ENCODE data around the gene MYO1F.

DNA sequence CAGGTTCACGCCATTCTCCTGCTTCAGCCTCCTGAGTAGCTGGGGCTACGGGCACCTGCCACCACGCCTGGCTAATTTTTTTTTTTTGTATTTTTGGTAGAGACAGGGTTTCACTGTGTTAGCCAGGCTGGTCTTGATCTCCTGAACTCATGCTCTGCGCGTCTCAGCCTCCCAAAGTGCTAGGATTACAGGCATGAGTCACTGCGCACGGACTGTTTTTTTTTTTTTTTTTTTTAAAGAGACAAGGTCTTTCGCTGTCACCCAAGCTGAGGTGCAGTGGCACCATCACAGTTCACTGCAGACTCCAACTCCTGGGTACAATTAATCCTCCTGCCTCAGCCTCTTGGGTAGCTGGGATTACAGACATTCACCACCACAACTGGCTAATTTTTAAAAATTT, 41.5 kb upstream of the MYO1F start:
- TF ChIP-seq EZH2 (IDR thresholded peaks at IDR 0.05; ENCODE audit: low read length): no peak
- TF ChIP-seq, protein P1, sequence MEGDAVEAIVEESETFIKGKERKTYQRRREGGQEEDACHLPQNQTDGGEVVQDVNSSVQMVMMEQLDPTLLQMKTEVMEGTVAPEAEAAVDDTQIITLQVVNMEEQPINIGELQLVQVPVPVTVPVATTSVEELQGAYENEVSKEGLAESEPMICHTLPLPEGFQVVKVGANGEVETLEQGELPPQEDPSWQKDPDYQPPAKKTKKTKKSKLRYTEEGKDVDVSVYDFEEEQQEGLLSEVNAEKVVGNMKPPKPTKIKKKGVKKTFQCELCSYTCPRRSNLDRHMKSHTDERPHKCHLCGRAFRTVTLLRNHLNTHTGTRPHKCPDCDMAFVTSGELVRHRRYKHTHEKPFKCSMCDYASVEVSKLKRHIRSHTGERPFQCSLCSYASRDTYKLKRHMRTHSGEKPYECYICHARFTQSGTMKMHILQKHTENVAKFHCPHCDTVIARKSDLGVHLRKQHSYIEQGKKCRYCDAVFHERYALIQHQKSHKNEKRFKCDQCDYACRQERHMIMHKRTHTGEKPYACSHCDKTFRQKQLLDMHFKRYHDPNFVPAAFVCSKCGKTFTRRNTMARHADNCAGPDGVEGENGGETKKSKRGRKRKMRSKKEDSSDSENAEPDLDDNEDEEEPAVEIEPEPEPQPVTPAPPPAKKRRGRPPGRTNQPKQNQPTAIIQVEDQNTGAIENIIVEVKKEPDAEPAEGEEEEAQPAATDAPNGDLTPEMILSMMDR (optimal IDR thresholded peaks at IDR 0.05 in 1 of 3, IDR thresholded peaks at IDR 0.05 in 1 of 3, conservative IDR thresholded peaks at IDR 0.05 in 1 of 3; ENCODE audit: extremely low read depth in 1 of 3, insufficient read depth in 2 of 3, low read length in 3 of 3): no peak
